Panc1 (cell line): ENCODE data around the gene PLGRKT. TPM values are rescaled to one million over a fixed set of nuclear protein-coding genes. Genes with fewer than 3 reads are reported as not detected.
"Not testable (repeated sequence)": the region's sequence is repeated elsewhere in the genome, so short reads cannot be mapped to it uniquely, and the experiment has no call there.

ENCODE experiments used
- ATAC-seq: fragments of 200-7000 bp; cut with Tn5 transposase; 2 replicates; pipeline ENCODE4 v1.9.1; 2020; ENCODE audit warnings: mild to moderate bottlenecking, moderate library complexity
- BruUV-seq: library from RNA; stranded (reverse); fragments of 400-500 nt; replicated peaks from 2 replicates; lab custom pipeline; 2021; lab: Mats Ljungman, UMichigan
- CTCF ChIA-PET: fragments of 300-600 bp; sonication (Branson Sonifier 250); formaldehyde crosslinking; loops from one replicate; lab custom pipeline; 2022; ENCODE audit warnings: antibody characterized with exemption; lab: Charles Lee
- POLR2A ChIA-PET: fragments of 300-600 bp; sonication (Branson Sonifier 250); formaldehyde crosslinking; loops from one replicate; lab custom pipeline; 2022; ENCODE audit warnings: antibody characterized with exemption; lab: Charles Lee
- DNase-seq: peaks from one replicate; pipeline ENCODE4 v3.0.0-alpha.2; 2010; ENCODE audit warnings: low read depth, low spot score
- H3K27ac ChIP-seq: 2 replicates; pipeline ENCODE4 v1.5.1; 2011; ENCODE audit warnings: mild to moderate bottlenecking, low read length, inconsistent platforms
- H3K27me3 ChIP-seq: fragments of 200-500 bp; sonication (Bioruptor generic); 2 replicates; pipeline ENCODE4 v1.6.0; 2014; ENCODE audit warnings: low read length, inconsistent platforms; ENCODE audit not compliant: control insufficient read depth, insufficient read depth
- H3K36me3 ChIP-seq: fragments of 200-500 bp; sonication (Bioruptor generic); 2 replicates; pipeline ENCODE4 v1.5.1; 2014; ENCODE audit warnings: inconsistent platforms, mild to moderate bottlenecking, low read length, moderate library complexity; ENCODE audit not compliant: control insufficient read depth, insufficient read depth
- H3K4me1 ChIP-seq: 2 replicates; pipeline ENCODE4 v1.5.1; 2011; ENCODE audit warnings: inconsistent platforms, mild to moderate bottlenecking, low read length, moderate library complexity; ENCODE audit not compliant: control insufficient read depth, insufficient read depth
- H3K4me3 ChIP-seq, 2 experiments: 2 replicates each; pipeline ENCODE4 v1.5.1; 2011 to 2012; ENCODE audit warnings: low read depth in 2 of 2, low read length in 2 of 2, mild to moderate bottlenecking in 2 of 2, inconsistent platforms in 1 of 2, moderate library complexity in 1 of 2
- H3K9me3 ChIP-seq: fragments of 200-500 bp; sonication (Bioruptor generic); 2 replicates; pipeline ENCODE4 v1.5.1; 2014; ENCODE audit warnings: low read depth, mild to moderate bottlenecking, inconsistent platforms, low read length, moderate library complexity; ENCODE audit not compliant: control insufficient read depth, insufficient read depth
- POLR2AphosphoS5 ChIP-seq: IDR thresholded peaks from 2 replicates; pipeline ENCODE4 v1.6.1; 2012; ENCODE audit warnings: mild to moderate bottlenecking, low read depth, low read length, moderate library complexity
- SIN3A ChIP-seq: IDR thresholded peaks from 2 replicates; pipeline ENCODE4 v1.6.1; 2012; ENCODE audit warnings: low read depth, mild to moderate bottlenecking, low read length, moderate library complexity, borderline replicate concordance; ENCODE audit not compliant: insufficient read depth
- TCF7L2 ChIP-seq: IDR thresholded peaks from 2 replicates; pipeline ENCODE4 v1.6.1; 2011; ENCODE audit warnings: mild to moderate bottlenecking, low read depth, low read length, inconsistent platforms
- in situ Hi-C: cut with HindIII; loops from 2 replicates; pipeline ENCODE4 v1.10.0; 2016; ENCODE audit warnings: low sequenced_read_pairs, low pct_unique_long_range_greater_than_20kb
- intact Hi-C: fragments of 100-400 bp; cut with micrococcal nuclease; formaldehyde crosslinking; loops from one replicate; pipeline ENCODE4 v1.10.0; 2022; ENCODE audit not compliant: unreplicated experiment
- total RNA-seq: library from RNA; stranded (reverse); gene quantifications from one replicate; pipeline ENCODE4 v1.2.1, GENCODE V29; 2021; ENCODE audit not compliant: unreplicated experiment
- TF ChIP-seq, protein P1 (sequence below): fragments of 450-650 bp; IDR thresholded peaks from 2 replicates; pipeline ENCODE4 v1.5.1; 2017; ENCODE audit warnings: mild to moderate bottlenecking
- TF ChIP-seq, protein P2 (sequence below), 2 experiments: IDR thresholded peaks; 2 replicates each; pipeline ENCODE4 v1.6.1; 2011 to 2012; ENCODE audit warnings: low read depth in 2 of 2, control low read depth in 1 of 2, low read length in 1 of 2, mild to moderate bottlenecking in 1 of 2, moderate library complexity in 1 of 2; ENCODE audit not compliant: insufficient read depth in 1 of 2

Gene PLGRKT
- total RNA-seq, 1 experiment from 2014 or later, result 9.3 TPM

DNA sequence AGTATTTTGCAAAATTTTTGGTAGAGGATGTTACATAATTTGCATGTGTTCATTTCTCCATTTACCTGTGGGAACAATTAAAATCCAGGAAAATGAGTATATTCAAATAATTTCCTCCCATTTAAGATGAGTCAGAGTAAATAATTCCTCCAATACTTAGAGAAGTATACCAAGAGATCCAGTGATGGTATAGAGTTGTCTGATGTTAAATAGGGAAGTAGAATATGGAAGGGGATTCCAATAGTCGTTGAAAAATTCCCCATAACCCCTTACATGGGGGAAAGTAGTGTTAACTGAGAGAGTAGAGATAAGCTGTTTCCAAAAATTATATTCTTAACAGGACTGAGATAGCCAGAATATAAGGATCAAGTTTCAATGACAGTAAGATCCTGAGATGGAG is 28.3 kb upstream of the PLGRKT start:
- no peaks in the 10 kb centered on the region for H3K4me1 ChIP-seq
- POLR2A ChIA-PET, result no interaction called here
- no TSS peak for BruUV-seq
- no peak overlapping the region for H3K4me3 ChIP-seq
- no peaks in the 10 kb centered on the region for H3K36me3 ChIP-seq
- in situ Hi-C loops, result no loop called here
- intact Hi-C loops, result no loop called here
- TF ChIP-seq TCF7L2 (no peak), SIN3A (no peak), POLR2AphosphoS5 (no peak)
- TF ChIP-seq, protein P1, sequence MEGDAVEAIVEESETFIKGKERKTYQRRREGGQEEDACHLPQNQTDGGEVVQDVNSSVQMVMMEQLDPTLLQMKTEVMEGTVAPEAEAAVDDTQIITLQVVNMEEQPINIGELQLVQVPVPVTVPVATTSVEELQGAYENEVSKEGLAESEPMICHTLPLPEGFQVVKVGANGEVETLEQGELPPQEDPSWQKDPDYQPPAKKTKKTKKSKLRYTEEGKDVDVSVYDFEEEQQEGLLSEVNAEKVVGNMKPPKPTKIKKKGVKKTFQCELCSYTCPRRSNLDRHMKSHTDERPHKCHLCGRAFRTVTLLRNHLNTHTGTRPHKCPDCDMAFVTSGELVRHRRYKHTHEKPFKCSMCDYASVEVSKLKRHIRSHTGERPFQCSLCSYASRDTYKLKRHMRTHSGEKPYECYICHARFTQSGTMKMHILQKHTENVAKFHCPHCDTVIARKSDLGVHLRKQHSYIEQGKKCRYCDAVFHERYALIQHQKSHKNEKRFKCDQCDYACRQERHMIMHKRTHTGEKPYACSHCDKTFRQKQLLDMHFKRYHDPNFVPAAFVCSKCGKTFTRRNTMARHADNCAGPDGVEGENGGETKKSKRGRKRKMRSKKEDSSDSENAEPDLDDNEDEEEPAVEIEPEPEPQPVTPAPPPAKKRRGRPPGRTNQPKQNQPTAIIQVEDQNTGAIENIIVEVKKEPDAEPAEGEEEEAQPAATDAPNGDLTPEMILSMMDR, result no peak
- TF ChIP-seq, protein P2, sequence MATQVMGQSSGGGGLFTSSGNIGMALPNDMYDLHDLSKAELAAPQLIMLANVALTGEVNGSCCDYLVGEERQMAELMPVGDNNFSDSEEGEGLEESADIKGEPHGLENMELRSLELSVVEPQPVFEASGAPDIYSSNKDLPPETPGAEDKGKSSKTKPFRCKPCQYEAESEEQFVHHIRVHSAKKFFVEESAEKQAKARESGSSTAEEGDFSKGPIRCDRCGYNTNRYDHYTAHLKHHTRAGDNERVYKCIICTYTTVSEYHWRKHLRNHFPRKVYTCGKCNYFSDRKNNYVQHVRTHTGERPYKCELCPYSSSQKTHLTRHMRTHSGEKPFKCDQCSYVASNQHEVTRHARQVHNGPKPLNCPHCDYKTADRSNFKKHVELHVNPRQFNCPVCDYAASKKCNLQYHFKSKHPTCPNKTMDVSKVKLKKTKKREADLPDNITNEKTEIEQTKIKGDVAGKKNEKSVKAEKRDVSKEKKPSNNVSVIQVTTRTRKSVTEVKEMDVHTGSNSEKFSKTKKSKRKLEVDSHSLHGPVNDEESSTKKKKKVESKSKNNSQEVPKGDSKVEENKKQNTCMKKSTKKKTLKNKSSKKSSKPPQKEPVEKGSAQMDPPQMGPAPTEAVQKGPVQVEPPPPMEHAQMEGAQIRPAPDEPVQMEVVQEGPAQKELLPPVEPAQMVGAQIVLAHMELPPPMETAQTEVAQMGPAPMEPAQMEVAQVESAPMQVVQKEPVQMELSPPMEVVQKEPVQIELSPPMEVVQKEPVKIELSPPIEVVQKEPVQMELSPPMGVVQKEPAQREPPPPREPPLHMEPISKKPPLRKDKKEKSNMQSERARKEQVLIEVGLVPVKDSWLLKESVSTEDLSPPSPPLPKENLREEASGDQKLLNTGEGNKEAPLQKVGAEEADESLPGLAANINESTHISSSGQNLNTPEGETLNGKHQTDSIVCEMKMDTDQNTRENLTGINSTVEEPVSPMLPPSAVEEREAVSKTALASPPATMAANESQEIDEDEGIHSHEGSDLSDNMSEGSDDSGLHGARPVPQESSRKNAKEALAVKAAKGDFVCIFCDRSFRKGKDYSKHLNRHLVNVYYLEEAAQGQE (IDR thresholded peaks at IDR 0.05; ENCODE audit: insufficient read depth in 1 of 2, low read depth in 2 of 2, low read length in 1 of 2), result no peak
- H3K27ac ChIP-seq, result no peak overlapping the region
- DNase-seq, result no peak
- CTCF ChIA-PET, result no interaction called here
- no peak for ATAC-seq
- H3K27me3 ChIP-seq, result no peaks in the 10 kb centered on the region
- no peaks in the 10 kb centered on the region for H3K9me3 ChIP-seq

DNA sequence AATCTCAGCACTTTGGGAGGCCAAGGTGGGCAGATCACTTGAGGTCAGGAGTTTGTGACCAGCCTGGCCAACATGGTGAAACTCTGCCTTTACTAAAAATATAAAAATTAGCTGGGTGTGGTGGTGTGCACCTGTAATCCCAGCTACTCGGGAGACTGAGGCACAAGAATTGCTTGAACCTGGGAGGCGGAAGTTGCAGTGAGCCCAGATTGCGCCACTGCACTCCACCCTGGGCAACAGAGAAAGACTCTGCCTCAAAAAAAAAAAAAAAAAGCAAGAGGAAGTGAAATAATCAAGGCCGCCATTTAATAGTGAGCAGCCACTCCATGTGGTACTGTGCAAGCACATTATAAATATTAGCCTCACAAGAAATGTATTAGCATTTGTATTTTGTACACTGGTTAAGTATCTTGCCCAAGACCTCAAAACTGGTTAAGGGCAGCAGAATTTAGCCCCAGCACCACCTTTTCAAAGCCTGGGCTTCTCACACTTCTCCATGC is 27.2 kb upstream of the PLGRKT start:
- H3K36me3 ChIP-seq, ATAC-seq, DNase-seq, POLR2A ChIA-PET, intact Hi-C loops, H3K4me3 ChIP-seq, H3K4me1 ChIP-seq, BruUV-seq, H3K27ac ChIP-seq, H3K9me3 ChIP-seq, CTCF ChIA-PET, in situ Hi-C loops, H3K27me3 ChIP-seq: not testable (repeated sequence)

DNA sequence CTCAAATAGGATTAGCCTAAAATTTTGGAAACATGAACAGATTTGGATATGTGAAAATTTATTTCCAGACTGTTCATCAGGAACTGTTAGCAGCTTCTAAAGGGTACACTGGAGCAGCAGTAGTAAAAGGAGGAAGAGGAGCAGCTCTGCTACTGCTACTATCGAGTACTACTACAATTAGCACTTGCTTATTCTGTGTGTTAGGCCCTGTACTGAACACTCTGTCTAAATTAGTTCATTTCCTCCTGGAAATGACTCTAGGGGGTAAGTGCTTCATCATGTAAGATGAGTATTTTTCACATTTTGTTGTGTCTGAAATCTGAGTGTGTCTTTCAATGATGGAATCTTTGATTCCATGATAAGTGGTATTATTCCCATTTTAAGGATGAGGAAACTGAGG is 22.4 kb upstream of the PLGRKT start:
- TF ChIP-seq, protein P1, result no peak
- no peak for TF ChIP-seq POLR2AphosphoS5
- no peak for TF ChIP-seq TCF7L2
- no peak for TF ChIP-seq SIN3A
- TF ChIP-seq, protein P2 (IDR thresholded peaks at IDR 0.05; ENCODE audit: insufficient read depth in 1 of 2, low read depth in 2 of 2, low read length in 1 of 2), result no peak
- in situ Hi-C loops, result no loop called here
- no peak overlapping the region for H3K27ac ChIP-seq
- DNase-seq, result no peak
- POLR2A ChIA-PET, result no interaction called here
- intact Hi-C loops, result no loop called here
- H3K4me3 ChIP-seq, result no peak overlapping the region
- ATAC-seq, result no peak
- CTCF ChIA-PET, result no interaction called here
- H3K9me3 ChIP-seq, result no peaks in the 10 kb centered on the region
- no peaks in the 10 kb centered on the region for H3K27me3 ChIP-seq
- H3K36me3 ChIP-seq, result no peaks in the 10 kb centered on the region
- no peaks in the 10 kb centered on the region for H3K4me1 ChIP-seq
- BruUV-seq, result no TSS peak
